Adrenal gland (tissue), 12 donors: Measurements from ENCODE around the gene FGF12. TPM values are rescaled to one million over a fixed set of nuclear protein-coding genes. Genes with fewer than 3 reads are reported as not detected.

Experiments
- DNase-seq, 7 donors: peaks; one replicate each; pipeline ENCODE4 v3.0.0-alpha.2; 2019 to 2020
- H3K27ac ChIP-seq, 5 donors: fragments of 200-600 bp; sonication (generic) in 4 of 5; 1 replicate in 3 of 5; 2 replicates in 2 of 5; pipeline versions ENCODE4 v1.5.1 to v1.8.0; 2016 to 2020; ENCODE audit warnings: mild to moderate bottlenecking in 1 of 5
- H3K27me3 ChIP-seq: fragments of 200-600 bp; 2 replicates; pipeline ENCODE4 v1.8.0; 2021
- H3K36me3 ChIP-seq, 2 donors: fragments of 200-600 bp; replicated peaks in 1 of 2; 1 replicate in 1 of 2; 2 replicates in 1 of 2; pipeline versions ENCODE4 v1.5.1 to v1.8.0; 2018 to 2022
- H3K4me1 ChIP-seq, 2 donors: fragments of 200-600 bp; replicated peaks in 1 of 2; 1 replicate in 1 of 2; 2 replicates in 1 of 2; pipeline versions ENCODE4 v1.5.1 to v1.8.0; 2018 to 2021
- H3K4me3 ChIP-seq, 4 donors: fragments of 200-600 bp; sonication (generic) in 3 of 4; one replicate each; pipeline ENCODE4 v1.5.1; 2016 to 2018
- H3K9me3 ChIP-seq, 3 donors: fragments of 200-600 bp; sonication (generic) in 1 of 3; replicated peaks in 1 of 3; 1 replicate in 2 of 3; 2 replicates in 1 of 3; pipeline versions ENCODE4 v1.5.1 to v1.8.0; 2016 to 2021
- CTCF ChIP-seq, 6 experiments: fragments of 450-650 bp in 4 of 6; fragments of 200-600 bp in 2 of 6; sonication (generic) in 1 of 6; IDR thresholded peaks; 1 replicate in 5 of 6; 2 replicates in 1 of 6; pipeline versions ENCODE4 v1.5.1 to v1.8.0; 2016 to 2021; ENCODE audit warnings: antibody characterized with exemption in 6 of 6, mild to moderate bottlenecking in 2 of 6, moderate library complexity in 1 of 6
- POLR2A ChIP-seq, 2 donors: fragments of 450-650 bp; IDR thresholded peaks; one replicate each; pipeline ENCODE4 v1.6.1; 2017; ENCODE audit warnings: antibody characterized with exemption in 2 of 2, mild to moderate bottlenecking in 2 of 2, moderate library complexity in 1 of 2
- WGBS, 4 donors: extraction: QIAGEN DNeasy Blood & Tissue Kit in 2 of 4; methylation state at CpG; one replicate each; pipeline versions ENCODE4 v1.1.5 to v1.1.7; 2013 to 2017; 5-methylcytosine and 5-hydroxymethylcytosine counted together
- intact Hi-C, 2 donors: fragments of 100-400 bp; cut with DNase I; formaldehyde crosslinking; loops; one replicate each; pipeline versions ENCODE4 v1.14.1 to v1.15.0; 2022 to 2023
- polyA plus RNA-seq, 3 donors: library from polyadenylated mRNA; stranded (reverse); fragments of 200-250 nt in 2 of 3; fragments of 350-450 nt in 1 of 3; fragmentation: Illumina TruSeq in 1 of 3; extraction: RNeasy Lipid Tissue Mini Kit (QIAGEN cat#74804) in 1 of 3; gene quantifications; one replicate each; pipeline ENCODE4 v1.2.3, GENCODE V29; 2013 to 2014
- total RNA-seq, 9 donors: library from RNA; depleted of rRNA in 4 of 9; stranded (reverse); fragments of >200 nt in 4 of 9; fragments of 120-200 nt in 1 of 9; fragmentation: NEBNext Ultra II Directional in 1 of 9; extraction: Animal tissue kit (Norgen Biotek cat#: 25700) in 1 of 9; gene quantifications; one replicate each; pipeline versions ENCODE4 v1.1.0 to v1.2.4, GENCODE V29; 2013 to 2023
- donor health status: healthy with polysubstance abuse.
- donor health status: Bipolar disorder and iron deficiency.
- donor health status: DM: yes; HTN: yes; CAD: no.
- donor health status: DM: no; HTN: no; CAD: no.
- donor health status: DM: no; HTN: no; CAD: no.
- donor health status: DM: yes; HTN: yes; CAD: no.

The FGF12 gene
- total and polyA plus RNA-seq, 12 donors, result 23.3 to 286 (median 81.3) TPM

DNA sequence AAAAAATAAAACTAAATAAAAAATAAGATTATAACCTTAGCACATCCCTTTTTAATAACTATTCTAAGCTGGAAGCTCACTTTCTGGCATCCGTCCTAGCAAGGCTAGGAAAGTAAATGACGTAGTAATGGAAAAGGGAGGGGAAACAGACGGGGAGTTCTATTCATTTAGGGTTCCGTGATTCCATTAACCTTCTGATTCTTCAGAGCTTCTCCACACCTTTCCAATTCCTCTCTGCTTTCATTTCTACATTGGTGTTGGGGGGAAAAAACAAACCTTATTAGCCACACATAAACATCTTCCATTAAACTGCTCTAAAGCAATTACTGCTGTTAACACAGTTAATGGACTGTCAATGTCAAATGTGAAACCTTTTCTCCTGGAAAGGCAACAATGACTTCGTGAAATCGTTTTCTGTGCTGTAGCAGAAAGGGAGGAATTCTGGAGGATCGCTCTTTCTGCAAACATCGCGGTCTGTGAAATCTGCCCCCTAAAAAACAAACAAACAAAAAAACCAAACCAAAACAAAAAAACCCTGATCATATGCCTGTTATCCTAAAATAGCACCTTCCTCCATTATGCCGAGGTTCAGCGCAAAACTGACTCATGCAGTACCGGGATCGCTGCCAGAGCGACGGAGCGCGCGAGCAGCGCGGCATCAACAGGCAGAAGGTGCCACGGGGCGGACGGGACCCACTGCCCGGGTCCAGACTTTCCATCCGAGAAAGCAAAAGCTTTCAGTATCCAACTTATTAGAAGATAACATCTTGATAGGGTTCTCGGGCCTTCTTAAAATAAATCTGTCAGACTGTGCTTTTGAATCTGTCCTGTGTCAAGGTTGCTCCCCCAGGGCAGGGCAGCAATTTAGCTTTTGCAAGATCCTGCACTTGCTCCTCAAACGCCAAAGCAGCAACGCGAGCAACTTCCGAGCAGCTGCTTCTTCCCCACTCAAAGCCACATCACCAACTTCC lies 156.2 kb downstream of the FGF12 start:
- peak; percentile 65 to 81 (median 72) for DNase-seq
- Histone ChIP-seq H3K27me3 (no peaks in the 10 kb centered on the region), H3K9me3 (no peaks in the 10 kb centered on the region), H3K36me3 (no peaks in the 10 kb centered on the region), H3K27ac (peak overlapping the region in 1 of 5 donors; percentile 0), H3K4me1 (peaks cover 0 to 17% of the 10 kb centered on the region in 2 donors), H3K4me3 (peak overlapping the region in 1 of 4 donors; percentile 44)
- intact Hi-C loops, result no loop called here
- no peak for TF ChIP-seq POLR2A (IDR thresholded peaks at IDR 0.05)
- TF ChIP-seq CTCF (IDR thresholded peaks at IDR 0.05), result no peak
- 13 to 42% (median 22%) methylated on average over 29 to 30 of the region's 30 CpGs for WGBS, 4 donors

GRCh38 chr3:192570315-192570714 lies 157.0 kb downstream of the FGF12 start:
- intact Hi-C loops, result no loop called here
- Histone ChIP-seq H3K9me3 (no peaks in the 10 kb centered on the region), H3K4me1 (peaks cover 0 to 17% of the 10 kb centered on the region in 2 donors), H3K27me3 (no peaks in the 10 kb centered on the region), H3K27ac (no peak overlapping the region), H3K36me3 (no peaks in the 10 kb centered on the region), H3K4me3 (peak overlapping the region in 1 of 4 donors; percentile 44)
- TF ChIP-seq POLR2A (IDR thresholded peaks at IDR 0.05) (no peak), CTCF (IDR thresholded peaks at IDR 0.05) (no peak)
- DNase-seq, result no peak

GRCh38 chr3:192566706-192567290 lies 160.5 kb downstream of the FGF12 start:
- DNase-seq, result peak; percentile 68 to 92 (median 87)
- 9 to 12% (median 11%) methylated on average over 6 of the region's 6 CpGs for WGBS, 4 donors
- intact Hi-C loops, result loop anchor here (5.0 to 10.0 kb wide), 3 partner anchors 236 to 1006 kb away; no protein-coding TSS in a partner anchor
- peaks cover 0 to 17% of the 10 kb centered on the region in 2 donors for H3K4me1 ChIP-seq
- H3K4me3 ChIP-seq, result no peak overlapping the region
- TF ChIP-seq CTCF (IDR thresholded peaks at IDR 0.05) (peak; percentile 64 to 88 (median 74)), POLR2A (IDR thresholded peaks at IDR 0.05) (no peak)
- no peaks in the 10 kb centered on the region for H3K27me3 ChIP-seq
- H3K36me3 ChIP-seq, result no peaks in the 10 kb centered on the region
- no peaks in the 10 kb centered on the region for H3K9me3 ChIP-seq
- H3K27ac ChIP-seq, result no peak overlapping the region

DNA sequence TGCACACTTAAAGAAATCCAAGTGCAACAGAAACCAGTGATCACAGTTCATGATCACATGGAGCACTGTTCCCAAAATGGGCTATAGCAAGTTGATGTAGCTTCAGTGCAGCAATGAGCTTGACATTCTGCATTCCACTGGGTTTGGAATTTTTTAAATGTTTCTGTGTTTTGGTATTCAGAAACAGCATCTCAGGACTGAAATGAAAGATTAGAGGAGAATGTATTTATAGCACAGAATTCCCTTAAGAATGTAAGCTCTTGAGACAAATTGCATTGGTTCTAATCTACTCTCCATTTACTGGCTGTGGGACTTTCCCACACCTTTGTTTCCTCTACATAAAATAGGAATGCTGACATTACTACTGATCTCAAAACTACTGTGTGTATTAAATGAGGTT lies 162.7 kb downstream of the FGF12 start:
- no peaks in the 10 kb centered on the region for H3K36me3 ChIP-seq
- no peak overlapping the region for H3K27ac ChIP-seq
- H3K27me3 ChIP-seq, result no peaks in the 10 kb centered on the region
- no peak for DNase-seq
- TF ChIP-seq CTCF (IDR thresholded peaks at IDR 0.05), result no peak
- TF ChIP-seq POLR2A (IDR thresholded peaks at IDR 0.05), result no peak
- intact Hi-C loops, result loop anchor here (5.0 to 10.0 kb wide), 3 partner anchors 238 to 1008 kb away; no protein-coding TSS in a partner anchor
- H3K4me3 ChIP-seq, result no peak overlapping the region
- no peaks in the 10 kb centered on the region for H3K9me3 ChIP-seq
- no peaks in the 10 kb centered on the region for H3K4me1 ChIP-seq
